ENCODE results near the gene ADGB.

GRCh38 chr6:146693342-146693741, 94.6 kb downstream of the ADGB start:
- TF ChIP-seq POLR2AphosphoS5 (IDR thresholded peaks at IDR 0.05), result no peak
- TF ChIP-seq POLR2A (IDR thresholded peaks at IDR 0.05), result no peak
- no peak for TF ChIP-seq CTCF (IDR thresholded peaks at IDR 0.05)
